IMR-90 (cell line): ENCODE results near the gene MGRN1. TPM values are rescaled to one million over a fixed set of nuclear protein-coding genes. Genes with fewer than 3 reads are reported as not detected.

Experiments
- ATAC-seq: fragments of 200-7000 bp; cut with Tn5 transposase; 2 replicates; pipeline ENCODE4 v1.9.1; 2020; ENCODE audit warnings: low read depth, mild to moderate bottlenecking, moderate library complexity
- BruUV-seq: library from RNA; stranded (reverse); fragments of 400-500 nt; replicated peaks from 2 replicates; lab custom pipeline; 2021; lab: Mats Ljungman, UMichigan
- CTCF ChIA-PET: fragments of 300-600 bp; formaldehyde crosslinking; extraction: SDS; loops from one replicate; lab custom pipeline; 2021; ENCODE audit warnings: antibody characterized with exemption; lab: Yijun Ruan, JAX
- POLR2A ChIA-PET: fragments of 300-600 bp; sonication (Branson Sonifier 250); formaldehyde crosslinking; loops from one replicate; lab custom pipeline; 2022; ENCODE audit warnings: antibody characterized with exemption; ENCODE audit not compliant: unreplicated experiment; lab: Charles Lee
- DNase-seq: peaks from one replicate; pipeline ENCODE4 v3.0.0; 2013
- H2AFZ ChIP-seq: replicated peaks from 2 replicates; pipeline ENCODE3; 2013; ENCODE audit warnings: low read length, mild to moderate bottlenecking; ENCODE audit not compliant: poor library complexity
- H2AK5ac ChIP-seq: 2 replicates; pipeline ENCODE4 v1.6.1; 2013; ENCODE audit warnings: low read depth, low read length, inconsistent platforms
- H2AK9ac ChIP-seq: replicated peaks from 2 replicates; pipeline ENCODE3; 2013; ENCODE audit warnings: mild to moderate bottlenecking, low read depth, low read length, moderate library complexity; ENCODE audit not compliant: poor library complexity
- H2BK120ac ChIP-seq: 2 replicates; pipeline ENCODE4 v1.6.1; 2013; ENCODE audit warnings: low read depth, low read length, inconsistent platforms
- H2BK15ac ChIP-seq: 3 replicates; pipeline ENCODE4 v1.6.1; 2013; ENCODE audit warnings: low read depth, low read length, inconsistent platforms
- H2BK20ac ChIP-seq: 2 replicates; pipeline ENCODE4 v1.6.1; 2013; ENCODE audit warnings: low read depth, mild to moderate bottlenecking, inconsistent platforms, low read length, moderate library complexity
- H2BK5ac ChIP-seq: 2 replicates; pipeline ENCODE4 v1.6.1; 2013; ENCODE audit warnings: mild to moderate bottlenecking, low read depth, low read length, inconsistent platforms; ENCODE audit not compliant: poor library complexity, severe bottlenecking
- H3K14ac ChIP-seq: replicated peaks from 2 replicates; pipeline ENCODE4 v1.6.1; 2013; ENCODE audit warnings: low read depth, low read length, inconsistent platforms
- H3K18ac ChIP-seq: 2 replicates; pipeline ENCODE4 v1.6.1; 2013; ENCODE audit warnings: low read depth, low read length, control low read depth
- H3K23ac ChIP-seq: 2 replicates; pipeline ENCODE4 v1.6.1; 2013; ENCODE audit warnings: low read depth, low read length, inconsistent platforms
- H3K27ac ChIP-seq: 2 replicates; pipeline ENCODE4 v1.5.1; 2013; ENCODE audit warnings: mild to moderate bottlenecking, control low read depth, low read length; ENCODE audit not compliant: insufficient read depth
- H3K27me3 ChIP-seq: 2 replicates; pipeline ENCODE4 v1.6.1; 2013; ENCODE audit warnings: low read length; ENCODE audit not compliant: control insufficient read depth, insufficient read depth
- H3K36me3 ChIP-seq: 2 replicates; pipeline ENCODE4 v1.6.1; 2013; ENCODE audit warnings: low read length, mixed read lengths; ENCODE audit not compliant: control insufficient read depth, insufficient read depth
- H3K4ac ChIP-seq: 2 replicates; pipeline ENCODE4 v1.6.1; 2013; ENCODE audit warnings: low read depth, low read length, inconsistent platforms
- H3K4me1 ChIP-seq: 2 replicates; pipeline ENCODE4 v1.6.1; 2013; ENCODE audit warnings: low read length, mixed read lengths; ENCODE audit not compliant: control insufficient read depth, insufficient read depth
- H3K4me2 ChIP-seq: 2 replicates; pipeline ENCODE4 v1.6.1; 2013; ENCODE audit warnings: low read depth, mild to moderate bottlenecking, control low read depth, low read length, moderate library complexity
- H3K4me3 ChIP-seq: 2 replicates; pipeline ENCODE4 v1.5.1; 2013; ENCODE audit warnings: low read depth, mild to moderate bottlenecking, control low read depth, low read length, moderate library complexity; ENCODE audit not compliant: insufficient read depth
- H3K56ac ChIP-seq: 2 replicates; pipeline ENCODE4 v1.6.1; 2013; ENCODE audit warnings: low read length, inconsistent platforms; ENCODE audit not compliant: insufficient read depth; ENCODE audit errors: extremely low read depth
- H3K79me1 ChIP-seq, 2 experiments: 2 replicates each; pipeline ENCODE4 v1.6.1; 2013; ENCODE audit warnings: low read length in 2 of 2, inconsistent platforms in 1 of 2, low read depth in 1 of 2
- H3K9ac ChIP-seq: 2 replicates; pipeline ENCODE4 v1.6.1; 2013; ENCODE audit warnings: low read depth, low read length, control low read depth
- H3K9me1 ChIP-seq: 2 replicates; pipeline ENCODE4 v1.6.1; 2013; ENCODE audit warnings: low read length, inconsistent platforms; ENCODE audit not compliant: insufficient read depth
- H3K9me3 ChIP-seq: 2 replicates; pipeline ENCODE4 v1.6.1; 2013; ENCODE audit warnings: low read length; ENCODE audit not compliant: control insufficient read depth, insufficient read depth
- H4K20me1 ChIP-seq: 2 replicates; pipeline ENCODE4 v1.6.1; 2013; ENCODE audit warnings: low read length, inconsistent platforms; ENCODE audit not compliant: insufficient read depth
- H4K5ac ChIP-seq: 2 replicates; pipeline ENCODE4 v1.6.1; 2013; ENCODE audit warnings: mild to moderate bottlenecking, low read depth, low read length, control low read depth
- H4K8ac ChIP-seq, 2 experiments: 2 replicates each; pipeline ENCODE4 v1.6.1; 2013; ENCODE audit warnings: low read depth in 2 of 2, low read length in 2 of 2, control low read depth in 1 of 2, inconsistent platforms in 1 of 2
- H4K91ac ChIP-seq: 2 replicates; pipeline ENCODE4 v1.6.1; 2013; ENCODE audit warnings: low read depth, low read length, inconsistent platforms; ENCODE audit not compliant: insufficient read depth
- CHD1 ChIP-seq: IDR thresholded peaks from 2 replicates; pipeline ENCODE4 v1.6.1; 2012; ENCODE audit warnings: low read depth, low read length, improper control_type of control experiment
- FOS ChIP-seq: fragments of 150-350 bp; IDR thresholded peaks from 2 replicates; pipeline ENCODE4 v1.6.1; 2016; ENCODE audit warnings: low read depth, low read length
- MAFK ChIP-seq: IDR thresholded peaks from 2 replicates; pipeline ENCODE4 v1.6.1; 2012; ENCODE audit warnings: low read depth, low read length, improper control_type of control experiment
- MAZ ChIP-seq: IDR thresholded peaks from 2 replicates; pipeline ENCODE4 v1.6.1; 2012; ENCODE audit warnings: low read depth, mild to moderate bottlenecking, low read length, improper control_type of control experiment, moderate library complexity, borderline replicate concordance
- MXI1 ChIP-seq: IDR thresholded peaks from 2 replicates; pipeline ENCODE4 v1.6.1; 2012; ENCODE audit warnings: low read depth, mild to moderate bottlenecking, low read length, moderate library complexity, borderline replicate concordance
- NFE2L2 ChIP-seq: fragments of 150-350 bp; IDR thresholded peaks from 2 replicates; pipeline ENCODE4 v1.6.1; 2016; ENCODE audit warnings: low read depth, mild to moderate bottlenecking, low read length
- POLR2A ChIP-seq: IDR thresholded peaks from 2 replicates; pipeline ENCODE4 v1.6.1; 2012; ENCODE audit warnings: mild to moderate bottlenecking, low read depth, low read length
- RAD21 ChIP-seq: IDR thresholded peaks from 2 replicates; pipeline ENCODE4 v1.6.1; 2012; ENCODE audit warnings: low read length, improper control_type of control experiment
- RCOR1 ChIP-seq: IDR thresholded peaks from 2 replicates; pipeline ENCODE4 v1.6.1; 2012; ENCODE audit warnings: mild to moderate bottlenecking, low read length, improper control_type of control experiment; ENCODE audit not compliant: insufficient replicate concordance
- RFX5 ChIP-seq: IDR thresholded peaks from 2 replicates; pipeline ENCODE4 v1.8.0; 2012; ENCODE audit warnings: low read depth, mild to moderate bottlenecking, low read length, moderate library complexity
- SMC3 ChIP-seq: fragments of 150-350 bp; IDR thresholded peaks from 2 replicates; pipeline ENCODE4 v1.6.1; 2016; ENCODE audit warnings: low read depth, mild to moderate bottlenecking, antibody characterized with exemption, low read length, moderate library complexity
- WGBS, 2 experiments: methylation state at CpG; one replicate each; pipeline versions ENCODE4 v1.1.5 to v1.1.7; 2013; ENCODE audit warnings: missing lambda C conversion rate in 2 of 2; ENCODE audit not compliant: insufficient read length in 1 of 2; ENCODE audit errors: extremely low coverage in 2 of 2; 5-methylcytosine and 5-hydroxymethylcytosine counted together
- dilution Hi-C: fragments of 300-500 bp; cut with HindIII; formaldehyde crosslinking; loops from one replicate; pipeline ENCODE4 v1.14.3; 2018; ENCODE audit warnings: low sequenced_read_pairs; ENCODE audit not compliant: unreplicated experiment
- in situ Hi-C: fragments of 300-500 bp; cut with MboI; formaldehyde crosslinking; loops from 3 replicates; pipeline ENCODE4 v1.14.3; 2019; ENCODE audit warnings: low sequenced_read_pairs, inconsistent platforms, mixed read lengths
- intact Hi-C: fragments of 100-400 bp; cut with micrococcal nuclease; formaldehyde crosslinking; loops from 2 replicates; pipeline ENCODE4 v1.10.0; 2022
- polyA plus RNA-seq, 3 experiments: library from polyadenylated mRNA; depleted of rRNA; stranded (reverse); fragments of >200 nt; gene quantifications; 2 replicates each; pipeline ENCODE4 v1.2.3, GENCODE V29; 2012; ENCODE audit warnings: low replicate concordance in 1 of 3
- total RNA-seq: library from RNA; depleted of rRNA; stranded (reverse); fragments of >200 nt; gene quantifications from 2 replicates; pipeline ENCODE4 v1.2.3, GENCODE V29; 2012
- TF ChIP-seq, protein P1 (sequence below): conservative IDR thresholded peaks from 2 replicates; pipeline ENCODE4 v1.5.1; 2012; ENCODE audit warnings: mild to moderate bottlenecking, low read depth, low read length, improper control_type of control experiment
- TF ChIP-seq, protein P2 (sequence below): fragments of 150-350 bp; IDR thresholded peaks from 2 replicates; pipeline ENCODE4 v1.6.1; 2016; ENCODE audit warnings: low read depth, mild to moderate bottlenecking, low read length, moderate library complexity, borderline replicate concordance

Gene MGRN1
- total and polyA plus RNA-seq, 2 of the 4 experiments (the other 2 are of a cell fraction): 11.7 to 32.7 TPM

DNA sequence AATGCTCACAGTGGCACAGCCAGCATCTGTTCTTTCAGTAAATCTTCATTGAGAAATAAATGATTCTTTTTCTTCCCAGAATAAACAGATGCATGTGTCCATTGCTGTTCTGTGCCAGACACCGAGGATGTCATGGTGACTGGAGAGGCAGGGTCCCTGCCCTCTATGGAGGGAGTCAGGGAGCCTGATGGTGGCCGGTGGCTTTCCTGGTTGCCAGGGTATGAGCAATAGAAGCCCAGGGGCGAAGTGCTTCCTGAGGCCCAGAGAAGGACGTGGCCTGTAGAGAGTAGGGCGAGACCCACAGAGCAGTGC lies 38.8 kb downstream of the MGRN1 start:
- peaks cover 57% of the 10 kb centered on the region for H3K36me3 ChIP-seq
- no peak for TF ChIP-seq MXI1
- no peak for TF ChIP-seq SMC3
- TF ChIP-seq CHD1: no peak
- no peak for TF ChIP-seq MAFK
- TF ChIP-seq, protein P1, sequence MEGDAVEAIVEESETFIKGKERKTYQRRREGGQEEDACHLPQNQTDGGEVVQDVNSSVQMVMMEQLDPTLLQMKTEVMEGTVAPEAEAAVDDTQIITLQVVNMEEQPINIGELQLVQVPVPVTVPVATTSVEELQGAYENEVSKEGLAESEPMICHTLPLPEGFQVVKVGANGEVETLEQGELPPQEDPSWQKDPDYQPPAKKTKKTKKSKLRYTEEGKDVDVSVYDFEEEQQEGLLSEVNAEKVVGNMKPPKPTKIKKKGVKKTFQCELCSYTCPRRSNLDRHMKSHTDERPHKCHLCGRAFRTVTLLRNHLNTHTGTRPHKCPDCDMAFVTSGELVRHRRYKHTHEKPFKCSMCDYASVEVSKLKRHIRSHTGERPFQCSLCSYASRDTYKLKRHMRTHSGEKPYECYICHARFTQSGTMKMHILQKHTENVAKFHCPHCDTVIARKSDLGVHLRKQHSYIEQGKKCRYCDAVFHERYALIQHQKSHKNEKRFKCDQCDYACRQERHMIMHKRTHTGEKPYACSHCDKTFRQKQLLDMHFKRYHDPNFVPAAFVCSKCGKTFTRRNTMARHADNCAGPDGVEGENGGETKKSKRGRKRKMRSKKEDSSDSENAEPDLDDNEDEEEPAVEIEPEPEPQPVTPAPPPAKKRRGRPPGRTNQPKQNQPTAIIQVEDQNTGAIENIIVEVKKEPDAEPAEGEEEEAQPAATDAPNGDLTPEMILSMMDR: no peak
- TF ChIP-seq MAZ: no peak
- TF ChIP-seq NFE2L2: no peak
- no peak for TF ChIP-seq RCOR1
- TF ChIP-seq, protein P2, sequence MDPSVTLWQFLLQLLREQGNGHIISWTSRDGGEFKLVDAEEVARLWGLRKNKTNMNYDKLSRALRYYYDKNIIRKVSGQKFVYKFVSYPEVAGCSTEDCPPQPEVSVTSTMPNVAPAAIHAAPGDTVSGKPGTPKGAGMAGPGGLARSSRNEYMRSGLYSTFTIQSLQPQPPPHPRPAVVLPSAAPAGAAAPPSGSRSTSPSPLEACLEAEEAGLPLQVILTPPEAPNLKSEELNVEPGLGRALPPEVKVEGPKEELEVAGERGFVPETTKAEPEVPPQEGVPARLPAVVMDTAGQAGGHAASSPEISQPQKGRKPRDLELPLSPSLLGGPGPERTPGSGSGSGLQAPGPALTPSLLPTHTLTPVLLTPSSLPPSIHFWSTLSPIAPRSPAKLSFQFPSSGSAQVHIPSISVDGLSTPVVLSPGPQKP: no peak
- no peak for TF ChIP-seq RFX5
- no peak for TF ChIP-seq RAD21
- TF ChIP-seq FOS: no peak
- TF ChIP-seq POLR2A: no peak
- dilution Hi-C loops: no loop called here
- intact Hi-C loops: no loop called here
- no peak overlapping the region for H3K4me2 ChIP-seq
- H3K27me3 ChIP-seq: no peaks in the 10 kb centered on the region
- no peak overlapping the region for H3K14ac ChIP-seq
- no peak overlapping the region for H4K91ac ChIP-seq
- no peak overlapping the region for H3K56ac ChIP-seq
- no peak overlapping the region for H3K4me3 ChIP-seq
- no peak overlapping the region for H4K5ac ChIP-seq
- DNase-seq (no peak), ATAC-seq (0 out of 2 replicates have a peak, but pooled peaks have one; percentile 11)
- H2AK5ac ChIP-seq: no peak overlapping the region
- H3K79me1 ChIP-seq: peaks cover 14 to 40% of the 10 kb centered on the region in 2 experiments
- H2AK9ac ChIP-seq: peak overlapping the region; percentile 35
- no TSS peak for BruUV-seq
- H3K9me3 ChIP-seq: no peaks in the 10 kb centered on the region
- H4K8ac ChIP-seq: no peak overlapping the region
- no peak overlapping the region for H2BK15ac ChIP-seq
- peaks cover 2% of the 10 kb centered on the region; the same call in 1 of the 2 replicates for H3K9me1 ChIP-seq
- H3K18ac ChIP-seq: no peak overlapping the region
- H2BK20ac ChIP-seq: no peak overlapping the region
- no peak overlapping the region for H3K27ac ChIP-seq
- ChIA-PET POLR2A (no interaction called here), CTCF (no interaction called here)
- peaks cover 35% of the 10 kb centered on the region; the same call in 1 of the 2 replicates for H4K20me1 ChIP-seq
- H2BK120ac ChIP-seq: no peak overlapping the region
- WGBS, 2 experiments: 97% methylated on average over 3 of the region's 5 CpGs; no CpG with 5 or more reads in 1 of the 2 experiments
- H3K4me1 ChIP-seq: no peaks in the 10 kb centered on the region
- H2BK5ac ChIP-seq: no peak overlapping the region
- no peak overlapping the region for H2AFZ ChIP-seq
- H3K9ac ChIP-seq: no peak overlapping the region
- H3K23ac ChIP-seq: no peak overlapping the region
- H3K4ac ChIP-seq: no peak overlapping the region
- in situ Hi-C loops: no loop called here
